MM.1S (cell line): Measurements from ENCODE around the gene CCNF.

ENCODE experiments used
- CTCF ChIP-seq: fragments of 300-600 bp; sonication (generic); IDR thresholded peaks from 2 replicates; pipeline ENCODE4 v1.5.1; 2016; ENCODE audit warnings: antibody characterized with exemption, low read length, mixed read lengths
- EZH2phosphoT487 ChIP-seq: fragments of 300-600 bp; sonication (generic); IDR thresholded peaks from 2 replicates; pipeline ENCODE4 v1.6.1; 2018; ENCODE audit warnings: antibody characterized with exemption, low read length

- TF ChIP-seq CTCF (no peak), EZH2phosphoT487 (no peak)
Observed at GRCh38 chr16:2388139-2388874, 40.9 kb upstream of the CCNF start.
